SK-N-MC (cell line): ENCODE data around the gene SFXN5.

Experiments
- EZH2 ChIP-seq: fragments of 200-600 bp; sonication (generic); IDR thresholded peaks from one replicate; pipeline ENCODE4 v1.6.1; 2017; ENCODE audit warnings: antibody characterized with exemption
- FOXP2 ChIP-seq: optimal IDR thresholded peaks from 2 replicates; pipeline ENCODE3; 2011; ENCODE audit warnings: mild to moderate bottlenecking, moderate library complexity; ENCODE audit not compliant: insufficient read depth; ENCODE audit errors: extremely low read length, control extremely low read depth
- POLR2AphosphoS5 ChIP-seq: IDR thresholded peaks from 2 replicates; pipeline ENCODE4 v1.6.1; 2012; ENCODE audit warnings: mild to moderate bottlenecking, low read depth, low read length, borderline replicate concordance

DNA sequence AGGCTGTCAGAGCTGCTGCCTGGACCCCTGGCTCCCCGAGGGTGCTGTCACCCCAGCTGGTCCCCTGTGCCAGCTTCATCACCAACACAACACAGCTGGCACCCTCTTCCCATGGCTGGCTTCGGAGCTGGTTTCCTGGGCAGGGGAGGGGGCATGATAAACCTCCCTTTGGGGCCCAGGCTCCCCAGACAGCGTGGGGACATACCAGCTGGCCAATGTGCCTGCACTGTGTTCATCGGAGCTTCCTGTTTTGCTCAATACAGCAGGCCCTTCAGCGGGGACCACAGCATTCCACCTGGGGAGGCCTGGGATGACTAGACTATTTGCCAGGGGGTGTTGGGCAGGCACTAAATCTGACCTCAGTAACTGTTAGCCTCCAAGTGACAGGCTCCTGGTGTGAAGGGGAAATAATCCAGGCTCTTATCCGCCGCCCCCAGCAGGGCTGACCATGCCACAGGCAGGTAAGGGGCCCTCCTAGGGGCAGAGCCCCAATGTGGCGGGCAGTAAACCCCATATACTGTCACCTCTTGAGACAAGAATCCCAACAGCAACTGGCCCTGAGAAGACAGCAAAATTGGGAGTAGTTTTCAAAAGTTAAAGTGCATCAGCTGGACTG is 109.6 kb downstream of the SFXN5 start:
- no peak for TF ChIP-seq POLR2AphosphoS5
- no peak for TF ChIP-seq EZH2
- no peak for TF ChIP-seq FOXP2
